Measurements from ENCODE around the gene SAMD10.

Gene SAMD10

GRCh38 chr20:64006902-64007301 is 27.5 kb upstream of the SAMD10 start:
- no peak for TF ChIP-seq CTCF (IDR thresholded peaks at IDR 0.05; ENCODE audit: low read length)
- no peak for TF ChIP-seq EZH2 (IDR thresholded peaks at IDR 0.05; ENCODE audit: borderline replicate concordance, low read length)
- Histone ChIP-seq H2AFZ (ENCODE audit: low read length) (no peak overlapping the region), H3K27ac (ENCODE audit: low read depth, low read length, poor library complexity, severe bottlenecking) (no peak overlapping the region), H3K9me2 (ENCODE audit: low read depth, low read length) (no peaks in the 10 kb centered on the region), H3K79me2 (ENCODE audit: insufficient read depth, low read length) (no peaks in the 10 kb centered on the region), H3K36me3 (ENCODE audit: insufficient read depth, low read length) (peaks cover 80% of the 10 kb centered on the region), H3K27me3 (ENCODE audit: insufficient read depth, low read length) (no peaks in the 10 kb centered on the region), H3K9me3 (ENCODE audit: low read length) (peaks cover 10% of the 10 kb centered on the region), H3K4me3 (ENCODE audit: low read depth, low read length, poor library complexity, severe bottlenecking) (no peak overlapping the region), H4K20me1 (ENCODE audit: insufficient read depth, low read length) (no peaks in the 10 kb centered on the region), H3K4me2 (ENCODE audit: low read length) (no peak overlapping the region), H3K9ac (ENCODE audit: low read length) (no peak overlapping the region), H3F3A (ENCODE audit: insufficient read depth, low read length) (no peaks in the 10 kb centered on the region), H3K4me1 (ENCODE audit: insufficient read depth, low read length, severe bottlenecking) (peaks cover 14% of the 10 kb centered on the region)

GRCh38 chr20:64006490-64006889 is 27.0 kb upstream of the SAMD10 start:
- Histone ChIP-seq H2AFZ (ENCODE audit: low read length) (no peak overlapping the region), H3K4me2 (ENCODE audit: low read length) (no peak overlapping the region), H3K4me1 (ENCODE audit: insufficient read depth, low read length, severe bottlenecking) (peaks cover 12% of the 10 kb centered on the region), H3K27ac (ENCODE audit: low read depth, low read length, poor library complexity, severe bottlenecking) (no peak overlapping the region), H3K4me3 (ENCODE audit: low read depth, low read length, poor library complexity, severe bottlenecking) (no peak overlapping the region), H4K20me1 (ENCODE audit: insufficient read depth, low read length) (no peaks in the 10 kb centered on the region), H3F3A (ENCODE audit: insufficient read depth, low read length) (no peaks in the 10 kb centered on the region), H3K9ac (ENCODE audit: low read length) (no peak overlapping the region), H3K9me2 (ENCODE audit: low read depth, low read length) (no peaks in the 10 kb centered on the region), H3K27me3 (ENCODE audit: insufficient read depth, low read length) (no peaks in the 10 kb centered on the region), H3K36me3 (ENCODE audit: insufficient read depth, low read length) (peaks cover 81% of the 10 kb centered on the region), H3K79me2 (ENCODE audit: insufficient read depth, low read length) (no peaks in the 10 kb centered on the region), H3K9me3 (ENCODE audit: low read length) (peaks cover 10% of the 10 kb centered on the region)
- TF ChIP-seq EZH2 (IDR thresholded peaks at IDR 0.05; ENCODE audit: borderline replicate concordance, low read length) (no peak), CTCF (IDR thresholded peaks at IDR 0.05; ENCODE audit: low read length) (no peak)

GRCh38 chr20:64005394-64005793 is 26.0 kb upstream of the SAMD10 start:
- no peaks in the 10 kb centered on the region for H3K79me2 ChIP-seq (ENCODE audit: insufficient read depth, low read length)
- peaks cover 81% of the 10 kb centered on the region for H3K36me3 ChIP-seq (ENCODE audit: insufficient read depth, low read length)
- no peaks in the 10 kb centered on the region for H3K9me2 ChIP-seq (ENCODE audit: low read depth, low read length)
- no peak overlapping the region for H2AFZ ChIP-seq (ENCODE audit: low read length)
- H3K4me1 ChIP-seq (ENCODE audit: insufficient read depth, low read length, severe bottlenecking) = peaks cover 11% of the 10 kb centered on the region
- H3K4me2 ChIP-seq (ENCODE audit: low read length) = no peak overlapping the region
- H3K9ac ChIP-seq (ENCODE audit: low read length) = no peak overlapping the region
- no peaks in the 10 kb centered on the region for H3K27me3 ChIP-seq (ENCODE audit: insufficient read depth, low read length)
- H3K9me3 ChIP-seq (ENCODE audit: low read length) = peaks cover 10% of the 10 kb centered on the region
- TF ChIP-seq CTCF (IDR thresholded peaks at IDR 0.05; ENCODE audit: low read length) (no peak), EZH2 (IDR thresholded peaks at IDR 0.05; ENCODE audit: borderline replicate concordance, low read length) (no peak)
- no peak overlapping the region for H3K4me3 ChIP-seq (ENCODE audit: low read depth, low read length, poor library complexity, severe bottlenecking)
- no peaks in the 10 kb centered on the region for H4K20me1 ChIP-seq (ENCODE audit: insufficient read depth, low read length)
- no peaks in the 10 kb centered on the region for H3F3A ChIP-seq (ENCODE audit: insufficient read depth, low read length)
- H3K27ac ChIP-seq (ENCODE audit: low read depth, low read length, poor library complexity, severe bottlenecking) = no peak overlapping the region
